Measurements from ENCODE around the gene PCDH1. TPM values are rescaled to one million over a fixed set of nuclear protein-coding genes. Genes with fewer than 3 reads are reported as not detected.
A peak's percentile ranks its signal among the peaks of the same experiment; 100 is the strongest.

The PCDH1 gene
- total RNA-seq, 1 donor, result 1.4 TPM

- Histone ChIP-seq H3K4me2 (ENCODE audit: insufficient read depth, low read length) (no peak overlapping the region), H3K79me2 (ENCODE audit: insufficient read depth, low read length) (no peaks in the 10 kb centered on the region), H3K27me3 (ENCODE audit: insufficient read depth, low read length) (peaks cover 16% of the 10 kb centered on the region), H3K9me3 (ENCODE audit: low read depth, low read length) (peaks cover 4% of the 10 kb centered on the region), H4K20me1 (ENCODE audit: insufficient read depth, low read length) (no peaks in the 10 kb centered on the region), H3K27ac (ENCODE audit: low read depth, low read length) (no peak overlapping the region), H2AFZ (ENCODE audit: low read length) (no peak overlapping the region), H3K4me3 (ENCODE audit: insufficient read depth, low read length) (no peak overlapping the region), H3K36me3 (ENCODE audit: insufficient read depth, low read length) (no peaks in the 10 kb centered on the region), H3K4me1 (ENCODE audit: insufficient read depth, low read length) (no peaks in the 10 kb centered on the region)
- DNase-seq (ENCODE audit: insufficient read length, low spot score, missing footprints), result no peak
- no peak for TF ChIP-seq CTCF (IDR thresholded peaks at IDR 0.05; ENCODE audit: extremely low read depth, low read depth, low read length)
Observed at GRCh38 chr5:141828162-141828561, 50.0 kb downstream of the PCDH1 start.

- Histone ChIP-seq H3K36me3 (ENCODE audit: insufficient read depth, low read length) (no peaks in the 10 kb centered on the region), H3K27me3 (ENCODE audit: insufficient read depth, low read length) (peaks cover 16% of the 10 kb centered on the region), H4K20me1 (ENCODE audit: insufficient read depth, low read length) (no peaks in the 10 kb centered on the region), H3K4me1 (ENCODE audit: insufficient read depth, low read length) (no peaks in the 10 kb centered on the region), H2AFZ (ENCODE audit: low read length) (no peak overlapping the region), H3K79me2 (ENCODE audit: insufficient read depth, low read length) (no peaks in the 10 kb centered on the region), H3K27ac (ENCODE audit: low read depth, low read length) (no peak overlapping the region), H3K4me2 (ENCODE audit: insufficient read depth, low read length) (no peak overlapping the region), H3K9me3 (ENCODE audit: low read depth, low read length) (no peaks in the 10 kb centered on the region), H3K4me3 (ENCODE audit: insufficient read depth, low read length) (no peak overlapping the region)
- no peak for DNase-seq (ENCODE audit: insufficient read length, low spot score, missing footprints)
- TF ChIP-seq CTCF (IDR thresholded peaks at IDR 0.05; ENCODE audit: extremely low read depth, low read depth, low read length), result no peak
Observed at GRCh38 chr5:141826674-141827073, 51.5 kb downstream of the PCDH1 start.

GRCh38 chr5:141825791-141826560 lies 52.2 kb downstream of the PCDH1 start:
- no peaks in the 10 kb centered on the region for H4K20me1 ChIP-seq (ENCODE audit: insufficient read depth, low read length)
- no peak overlapping the region for H3K4me3 ChIP-seq (ENCODE audit: insufficient read depth, low read length)
- no peaks in the 10 kb centered on the region for H3K36me3 ChIP-seq (ENCODE audit: insufficient read depth, low read length)
- no peaks in the 10 kb centered on the region for H3K79me2 ChIP-seq (ENCODE audit: insufficient read depth, low read length)
- H3K27ac ChIP-seq (ENCODE audit: low read depth, low read length), result no peak overlapping the region
- no peaks in the 10 kb centered on the region for H3K9me3 ChIP-seq (ENCODE audit: low read depth, low read length)
- peak; percentile 85 for DNase-seq (ENCODE audit: insufficient read length, low spot score, missing footprints)
- H2AFZ ChIP-seq (ENCODE audit: low read length), result no peak overlapping the region
- peak; percentile 50 for TF ChIP-seq CTCF (IDR thresholded peaks at IDR 0.05; ENCODE audit: extremely low read depth, low read depth, low read length)
- peaks cover 16% of the 10 kb centered on the region for H3K27me3 ChIP-seq (ENCODE audit: insufficient read depth, low read length)
- H3K4me2 ChIP-seq (ENCODE audit: insufficient read depth, low read length), result no peak overlapping the region
- H3K4me1 ChIP-seq (ENCODE audit: insufficient read depth, low read length), result no peaks in the 10 kb centered on the region

- Histone ChIP-seq H3K4me2 (ENCODE audit: insufficient read depth, low read length) (no peak overlapping the region), H3K4me1 (ENCODE audit: insufficient read depth, low read length) (no peaks in the 10 kb centered on the region), H3K27me3 (ENCODE audit: insufficient read depth, low read length) (peaks cover 16% of the 10 kb centered on the region), H3K9me3 (ENCODE audit: low read depth, low read length) (no peaks in the 10 kb centered on the region), H3K27ac (ENCODE audit: low read depth, low read length) (no peak overlapping the region), H4K20me1 (ENCODE audit: insufficient read depth, low read length) (no peaks in the 10 kb centered on the region), H3K4me3 (ENCODE audit: insufficient read depth, low read length) (no peak overlapping the region), H3K79me2 (ENCODE audit: insufficient read depth, low read length) (no peaks in the 10 kb centered on the region), H3K36me3 (ENCODE audit: insufficient read depth, low read length) (no peaks in the 10 kb centered on the region), H2AFZ (ENCODE audit: low read length) (no peak overlapping the region)
- DNase-seq (ENCODE audit: insufficient read length, low spot score, missing footprints), result no peak
- no peak for TF ChIP-seq CTCF (IDR thresholded peaks at IDR 0.05; ENCODE audit: extremely low read depth, low read depth, low read length)
Observed at GRCh38 chr5:141825241-141825671, 53.0 kb downstream of the PCDH1 start.

All from osteoblast (primary cell).